Lung (tissue), 12 donors: ENCODE results near the gene ANGEL2. TPM values are rescaled to one million over a fixed set of nuclear protein-coding genes. Genes with fewer than 3 reads are reported as not detected.
A peak's percentile ranks its signal among the peaks of the same experiment; 100 is the strongest.
"Not testable (repeated sequence)": the region's sequence is repeated elsewhere in the genome, so short reads cannot be mapped to it uniquely, and the experiment has no call there.

Experiments
- ATAC-seq: fragments of 200-7000 bp; cut with Tn5 transposase; one replicate; pipeline ENCODE4 v1.9.1; 2020; ENCODE audit warnings: moderate number of reproducible peaks; ENCODE audit not compliant: insufficient read depth, low FRiP score
- DNase-seq, 3 donors: peaks; one replicate each; pipeline ENCODE4 v3.0.0-alpha.2; 2013 to 2017
- H3K27ac ChIP-seq, 2 donors: one replicate each; pipeline ENCODE4 v1.5.1; 2013; ENCODE audit warnings: mild to moderate bottlenecking in 2 of 2, moderate library complexity in 2 of 2, control low read depth in 1 of 2, inconsistent platforms in 1 of 2, low read depth in 1 of 2, low read length in 1 of 2
- H3K27me3 ChIP-seq, 3 donors: one replicate each; pipeline ENCODE4 v1.5.1; 2013; ENCODE audit warnings: low read length in 2 of 3; ENCODE audit not compliant: control insufficient read depth in 3 of 3, insufficient read depth in 3 of 3
- H3K36me3 ChIP-seq, 4 donors: one replicate each; pipeline ENCODE4 v1.5.1; 2013; ENCODE audit warnings: low read length in 4 of 4, mild to moderate bottlenecking in 1 of 4, moderate library complexity in 1 of 4; ENCODE audit not compliant: control insufficient read depth in 4 of 4, insufficient read depth in 4 of 4
- H3K4me1 ChIP-seq, 5 donors: one replicate each; pipeline ENCODE4 v1.5.1; 2013; ENCODE audit warnings: low read length in 5 of 5, mild to moderate bottlenecking in 2 of 5, moderate library complexity in 1 of 5; ENCODE audit not compliant: control insufficient read depth in 5 of 5, insufficient read depth in 5 of 5
- H3K4me3 ChIP-seq: one replicate; pipeline ENCODE4 v1.5.1; 2013; ENCODE audit warnings: mild to moderate bottlenecking, control low read depth, moderate library complexity
- H3K9ac ChIP-seq, 2 donors: one replicate each; pipeline ENCODE4 v1.5.1; 2013; ENCODE audit warnings: low read length in 2 of 2, control low read depth in 1 of 2; ENCODE audit not compliant: insufficient read depth in 1 of 2
- H3K9me3 ChIP-seq, 4 donors: one replicate each; pipeline ENCODE4 v1.5.1; 2013; ENCODE audit warnings: low read length in 3 of 4, mild to moderate bottlenecking in 1 of 4, moderate library complexity in 1 of 4; ENCODE audit not compliant: control insufficient read depth in 4 of 4, insufficient read depth in 3 of 4
- CTCF ChIP-seq: IDR thresholded peaks from 2 replicates; pipeline ENCODE4 v1.5.1; 2012; ENCODE audit warnings: mild to moderate bottlenecking; ENCODE audit errors: control extremely low read depth, extremely low read depth
- WGBS, 2 donors: extraction: QIAGEN DNeasy Blood & Tissue Kit; methylation state at CpG; one replicate each; pipeline ENCODE4 v1.1.7; 2013; 5-methylcytosine and 5-hydroxymethylcytosine counted together
- polyA plus RNA-seq, 2 donors: library from polyadenylated mRNA; stranded (reverse); fragments of 200-250 nt; gene quantifications; one replicate each; pipeline ENCODE4 v1.2.1, GENCODE V29; 2013
- total RNA-seq, 2 donors: library from RNA; depleted of rRNA in 1 of 2; stranded (reverse); fragments of >200 nt in 1 of 2; gene quantifications; one replicate each; pipeline ENCODE4 v1.2.1, GENCODE V29; 2014 to 2021
- donor health status: control.
- donor health status: control.
- donor health status: Bipolar disorder and iron deficiency.
- donor health status: healthy.
- donor health status: DM: yes; HTN: yes; CAD: no.

Gene ANGEL2
- total and polyA plus RNA-seq, 4 donors: 13.7 to 53.7 (median 29.0) TPM

DNA sequence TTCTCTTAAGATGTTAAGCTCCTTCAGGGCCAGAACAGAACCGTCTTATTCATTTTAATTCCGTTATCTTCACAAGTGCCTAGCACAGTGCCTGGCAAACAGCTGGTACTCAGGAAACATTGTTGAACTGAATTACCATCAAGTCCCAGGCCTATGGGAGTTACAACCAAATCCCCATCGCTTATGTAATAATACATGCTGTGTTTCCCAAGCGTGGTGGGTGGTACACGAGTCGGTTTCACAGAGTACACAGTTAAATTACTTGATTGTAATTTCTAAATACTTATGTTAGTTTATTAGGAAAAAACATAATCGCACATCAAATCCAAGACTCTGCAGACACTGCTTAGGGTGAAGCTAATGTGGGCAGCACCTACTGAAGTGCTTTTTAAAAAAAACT is 1.0 kb downstream of the ANGEL2 start:
- TF ChIP-seq CTCF: no peak
- H3K27ac ChIP-seq: peak overlapping the region in 1 of 2 donors; percentile 96
- 16% methylated on average over 7 of the region's 7 CpGs for WGBS, 2 donors
- H3K9ac ChIP-seq: peak overlapping the region; percentile 33 to 63
- peak; percentile 16 to 57 (median 50) for DNase-seq
- no peak for ATAC-seq
- H3K4me1 ChIP-seq: peaks cover 0 to 11% (median 0%) of the 10 kb centered on the region in 5 donors
- H3K36me3 ChIP-seq: peaks cover 0 to 7% (median 2%) of the 10 kb centered on the region in 4 donors
- H3K4me3 ChIP-seq: peak overlapping the region; percentile 87
- no peaks in the 10 kb centered on the region for H3K9me3 ChIP-seq
- no peaks in the 10 kb centered on the region for H3K27me3 ChIP-seq

DNA sequence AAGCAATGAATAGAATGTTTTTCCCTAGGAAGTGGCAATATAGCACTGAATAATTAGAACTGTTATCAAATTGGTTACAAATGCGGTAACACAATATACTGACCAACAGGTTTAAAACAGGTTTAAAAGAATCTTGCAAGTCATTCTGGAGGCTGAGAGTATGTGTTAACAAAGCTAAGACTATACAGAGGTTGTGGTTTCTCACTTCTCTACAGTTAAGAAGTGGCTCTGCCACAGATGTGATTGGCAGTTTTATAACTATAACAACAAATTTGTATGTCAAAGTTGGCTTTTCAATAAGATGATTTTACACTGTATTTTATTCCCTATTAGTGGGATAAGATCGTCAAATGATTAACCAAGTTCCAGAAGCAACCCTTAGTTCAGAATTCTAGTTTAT is 7.1 kb downstream of the ANGEL2 start:
- H3K4me1 ChIP-seq: no peaks in the 10 kb centered on the region
- WGBS, 2 donors: 71 to 86% methylated on average over 2 of the region's 2 CpGs
- DNase-seq (no peak), ATAC-seq (no peak)
- H3K9ac ChIP-seq: no peak overlapping the region
- no peak overlapping the region for H3K4me3 ChIP-seq
- peaks cover 5 to 19% (median 12%) of the 10 kb centered on the region in 4 donors for H3K36me3 ChIP-seq
- H3K9me3 ChIP-seq: no peaks in the 10 kb centered on the region
- no peak for TF ChIP-seq CTCF
- no peak overlapping the region for H3K27ac ChIP-seq
- H3K27me3 ChIP-seq: no peaks in the 10 kb centered on the region

- no peak for TF ChIP-seq CTCF
- H3K4me1 ChIP-seq: no peaks in the 10 kb centered on the region
- 90 to 94% methylated on average over 3 of the region's 3 CpGs for WGBS, 2 donors
Observed at GRCh38 chr1:213003256-213003655, 12.4 kb downstream of the ANGEL2 start.

DNA sequence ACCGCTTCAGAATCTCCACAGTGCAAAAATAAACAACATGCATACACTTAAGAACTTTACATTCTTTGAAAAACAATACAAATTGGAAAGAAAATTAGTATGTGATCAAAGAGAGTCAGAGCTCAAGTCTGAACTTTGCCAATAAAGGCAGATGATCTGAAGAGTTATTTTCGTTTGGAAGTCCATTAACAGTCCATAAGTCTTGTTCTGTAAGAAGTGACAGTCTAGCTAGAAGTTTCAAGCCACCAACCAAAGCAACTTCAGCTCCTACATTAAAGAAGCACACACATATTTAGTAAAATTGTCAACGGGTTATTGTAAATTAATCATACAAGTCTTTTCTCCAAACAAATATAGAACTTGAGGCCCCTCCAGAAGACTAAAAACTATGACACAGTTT is 20.7 kb downstream of the ANGEL2 start:
- Histone ChIP-seq H3K4me1 (peaks cover 0 to 4% (median 0%) of the 10 kb centered on the region in 5 donors), H3K4me3 (no peak overlapping the region), H3K27ac (no peak overlapping the region), H3K27me3 (no peaks in the 10 kb centered on the region), H3K9ac (peak overlapping the region in 1 of 2 donors; percentile 20), H3K36me3 (peaks cover 7 to 20% (median 13%) of the 10 kb centered on the region in 4 donors), H3K9me3 (no peaks in the 10 kb centered on the region)
- TF ChIP-seq CTCF: no peak
- DNase-seq: peak in 2 of 3 donors; percentile 61 to 66
- WGBS, 2 donors: 86 to 93% methylated on average over 3 of the region's 3 CpGs
- ATAC-seq: no peak

More at GRCh38 chr1:213003256-213003655, 12.4 kb downstream of the ANGEL2 start:
- H3K36me3 ChIP-seq: peaks cover 15 to 27% (median 19%) of the 10 kb centered on the region in 4 donors
- DNase-seq (no peak), ATAC-seq (no peak)
- H3K9me3 ChIP-seq: no peaks in the 10 kb centered on the region
- H3K27ac ChIP-seq: no peak overlapping the region
- H3K4me3 ChIP-seq: no peak overlapping the region
- H3K27me3 ChIP-seq: no peaks in the 10 kb centered on the region
- H3K9ac ChIP-seq: no peak overlapping the region

GRCh38 chr1:212993960-212994359 is 21.7 kb downstream of the ANGEL2 start:
- not testable (repeated sequence) for DNase-seq, ATAC-seq, H3K9me3 ChIP-seq, H3K27me3 ChIP-seq, H3K4me1 ChIP-seq, H3K4me3 ChIP-seq, H3K9ac ChIP-seq, H3K27ac ChIP-seq
- H3K36me3 ChIP-seq: peaks cover 9 to 18% (median 11%) of the 10 kb centered on the region in 4 donors
- WGBS, 2 donors: 96 to 97% methylated on average over 8 of the region's 8 CpGs
